Natural killer cell (primary cell): ENCODE data around the gene SBNO2. TPM values are rescaled to one million over a fixed set of nuclear protein-coding genes. Genes with fewer than 3 reads are reported as not detected.

Experiments used
- ATAC-seq, 3 donors: fragments of 150-1000 bp in 2 of 3; fragments of 200-7000 bp in 1 of 3; cut with Tn5 transposase; 1 replicate in 1 of 3; 2 replicates in 2 of 3; pipeline ENCODE4 v1.10.0; 2021; ENCODE audit warnings: mild to moderate bottlenecking in 2 of 3, moderate library complexity in 2 of 3
- DNase-seq, 2 donors: peaks; one replicate each; pipeline versions ENCODE4 v3.0.0 to v3.0.0-alpha.2; 2013 to 2021; ENCODE audit warnings: mixed read lengths in 1 of 2
- H3K27ac ChIP-seq: one replicate; pipeline ENCODE4 v1.5.1; 2013; ENCODE audit warnings: mild to moderate bottlenecking, low read length
- H3K27me3 ChIP-seq: one replicate; pipeline ENCODE4 v1.6.1; 2013; ENCODE audit warnings: low read length; ENCODE audit not compliant: control insufficient read depth, insufficient read depth
- H3K36me3 ChIP-seq: one replicate; pipeline ENCODE4 v1.6.1; 2013; ENCODE audit warnings: low read length; ENCODE audit not compliant: control insufficient read depth, insufficient read depth
- H3K4me1 ChIP-seq: one replicate; pipeline ENCODE4 v1.6.1; 2013; ENCODE audit warnings: low read length; ENCODE audit not compliant: control insufficient read depth, insufficient read depth
- H3K4me3 ChIP-seq: one replicate; pipeline ENCODE4 v1.5.1; 2013; ENCODE audit warnings: low read length
- H3K9me3 ChIP-seq: one replicate; pipeline ENCODE4 v1.6.1; 2013; ENCODE audit warnings: low read length; ENCODE audit not compliant: control insufficient read depth, insufficient read depth
- H3K27ac Mint-ChIP-seq, 2 donors: one replicate each; pipeline ENCODE4 v1.8.0; 2022; ENCODE audit warnings: mild to moderate bottlenecking in 2 of 2, mixed read lengths in 2 of 2, moderate library complexity in 1 of 2
- H3K27me3 Mint-ChIP-seq, 2 donors: one replicate each; pipeline ENCODE4 v1.8.0; 2022; ENCODE audit warnings: low read depth in 2 of 2, mixed read lengths in 2 of 2
- H3K36me3 Mint-ChIP-seq: one replicate; pipeline ENCODE4 v1.8.0; 2022; ENCODE audit warnings: mixed read lengths
- H3K4me1 Mint-ChIP-seq, 2 donors: one replicate each; pipeline ENCODE4 v1.8.0; 2022; ENCODE audit warnings: mixed read lengths in 2 of 2
- H3K4me3 Mint-ChIP-seq: one replicate; pipeline ENCODE4 v1.8.0; 2022; ENCODE audit warnings: mild to moderate bottlenecking, moderate library complexity, mixed read lengths
- H3K9me3 Mint-ChIP-seq, 2 donors: one replicate each; pipeline ENCODE4 v1.8.0; 2022; ENCODE audit warnings: mixed read lengths in 2 of 2
- WGBS: methylation state at CpG from one replicate; pipeline ENCODE4 v1.1.7; 2013; ENCODE audit warnings: missing lambda C conversion rate; ENCODE audit not compliant: insufficient coverage; 5-methylcytosine and 5-hydroxymethylcytosine counted together
- intact Hi-C: fragments of 100-400 bp; cut with micrococcal nuclease; formaldehyde crosslinking; loops from one replicate; pipeline ENCODE4 v1.14.2; 2022
- total RNA-seq, 4 donors: library from RNA; stranded (reverse); fragments of 120-200 nt in 1 of 4; gene quantifications; one replicate each; pipeline versions ENCODE4 v1.2.3 to v1.2.4, GENCODE V29; 2013 to 2022
- TF ChIP-seq, protein P1 (sequence below): fragments of 200-600 bp; IDR thresholded peaks from one replicate; pipeline ENCODE4 v1.8.0; 2022; ENCODE audit warnings: antibody characterized with exemption

SBNO2 gene
- total RNA-seq, 3 donors from 2014 or later (not counting 1 experiment from before 2014, with no cell fraction given): 92.0 to 106 (median 94.3) TPM

DNA sequence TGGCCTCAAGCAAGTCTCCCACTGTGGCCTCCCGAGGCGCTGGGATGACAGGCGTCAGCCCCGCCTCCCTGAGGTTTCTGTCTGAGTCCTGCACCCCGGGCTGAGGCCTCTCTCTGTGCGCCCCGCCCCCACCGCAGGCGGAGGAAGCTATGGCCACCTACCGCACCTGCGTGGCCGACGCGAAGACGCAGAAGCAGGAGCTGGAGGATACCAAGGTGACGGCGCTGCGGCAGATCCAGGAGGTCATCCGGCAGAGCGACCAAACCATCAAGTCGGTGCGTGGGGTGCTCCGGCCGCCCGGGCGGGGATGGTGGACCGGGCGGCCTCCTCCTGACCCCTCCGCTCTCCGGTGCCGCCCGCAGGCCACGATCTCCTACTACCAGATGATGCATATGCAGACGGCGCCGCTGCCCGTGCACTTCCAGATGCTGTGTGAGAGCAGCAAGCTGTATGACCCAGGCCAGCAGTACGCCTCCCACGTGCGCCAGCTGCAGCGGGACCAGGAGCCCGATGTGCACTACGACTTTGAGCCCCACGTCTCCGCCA, 94.4 kb downstream of the SBNO2 start:
- Histone ChIP-seq H3K27me3 (no peaks in the 10 kb centered on the region), H3K9me3 (no peaks in the 10 kb centered on the region), H3K4me3 (no peak overlapping the region), H3K27ac (peak overlapping the region; percentile 49), H3K36me3 (peaks cover 79% of the 10 kb centered on the region), H3K4me1 (peaks cover 76% of the 10 kb centered on the region)
- peaks cover 7% of the 10 kb centered on the region for H3K36me3 Mint-ChIP-seq
- intact Hi-C loops: no loop called here
- H3K4me1 Mint-ChIP-seq: peaks cover 16 to 19% of the 10 kb centered on the region in 2 donors
- TF ChIP-seq, protein P1, sequence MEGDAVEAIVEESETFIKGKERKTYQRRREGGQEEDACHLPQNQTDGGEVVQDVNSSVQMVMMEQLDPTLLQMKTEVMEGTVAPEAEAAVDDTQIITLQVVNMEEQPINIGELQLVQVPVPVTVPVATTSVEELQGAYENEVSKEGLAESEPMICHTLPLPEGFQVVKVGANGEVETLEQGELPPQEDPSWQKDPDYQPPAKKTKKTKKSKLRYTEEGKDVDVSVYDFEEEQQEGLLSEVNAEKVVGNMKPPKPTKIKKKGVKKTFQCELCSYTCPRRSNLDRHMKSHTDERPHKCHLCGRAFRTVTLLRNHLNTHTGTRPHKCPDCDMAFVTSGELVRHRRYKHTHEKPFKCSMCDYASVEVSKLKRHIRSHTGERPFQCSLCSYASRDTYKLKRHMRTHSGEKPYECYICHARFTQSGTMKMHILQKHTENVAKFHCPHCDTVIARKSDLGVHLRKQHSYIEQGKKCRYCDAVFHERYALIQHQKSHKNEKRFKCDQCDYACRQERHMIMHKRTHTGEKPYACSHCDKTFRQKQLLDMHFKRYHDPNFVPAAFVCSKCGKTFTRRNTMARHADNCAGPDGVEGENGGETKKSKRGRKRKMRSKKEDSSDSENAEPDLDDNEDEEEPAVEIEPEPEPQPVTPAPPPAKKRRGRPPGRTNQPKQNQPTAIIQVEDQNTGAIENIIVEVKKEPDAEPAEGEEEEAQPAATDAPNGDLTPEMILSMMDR: no peak
- no peaks in the 10 kb centered on the region for H3K27me3 Mint-ChIP-seq
- WGBS: 82% methylated on average over 45 of the region's 45 CpGs
- H3K4me3 Mint-ChIP-seq: no peak overlapping the region
- DNase-seq (peak in 1 of 2 donors; percentile 74), ATAC-seq (no peak)
- H3K27ac Mint-ChIP-seq: peak overlapping the region in 1 of 2 donors; percentile 38
- H3K9me3 Mint-ChIP-seq: no peaks in the 10 kb centered on the region

DNA sequence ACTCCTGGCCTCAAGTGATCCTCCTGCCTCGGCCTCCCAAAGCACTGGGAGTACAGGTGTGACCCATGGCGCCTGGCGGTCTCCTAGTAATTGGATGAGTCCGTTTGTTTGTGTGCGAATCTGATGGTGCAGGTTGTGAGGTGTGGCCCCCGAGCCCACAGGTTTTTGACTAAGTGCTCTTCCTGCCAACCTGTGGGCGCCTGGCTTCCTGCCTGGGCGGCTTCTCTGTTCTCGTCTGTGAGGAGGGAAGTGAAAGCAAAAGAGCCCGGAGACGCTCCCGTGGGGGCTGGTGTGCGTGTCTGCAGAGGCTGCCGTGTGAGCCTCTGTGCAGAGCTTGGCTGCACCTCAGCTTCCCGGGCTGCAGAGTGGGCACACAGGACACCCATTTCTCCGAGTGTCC, 97.1 kb downstream of the SBNO2 start:
- Histone ChIP-seq H3K27me3 (no peaks in the 10 kb centered on the region), H3K36me3 (peaks cover 79% of the 10 kb centered on the region), H3K4me3 (peak overlapping the region; percentile 5), H3K27ac (peak overlapping the region; percentile 94), H3K9me3 (no peaks in the 10 kb centered on the region), H3K4me1 (peaks cover 98% of the 10 kb centered on the region)
- WGBS: under 1% methylated on average over 16 of the region's 16 CpGs
- H3K4me1 Mint-ChIP-seq: peaks cover 26 to 38% of the 10 kb centered on the region in 2 donors
- peaks cover 7% of the 10 kb centered on the region for H3K36me3 Mint-ChIP-seq
- no peaks in the 10 kb centered on the region for H3K27me3 Mint-ChIP-seq
- intact Hi-C loops: loop anchor here (1.0 to 2.0 kb wide), 3 partner anchors 10 to 16 kb away; partner anchors contain the start of gene ARHGAP45
- no peaks in the 10 kb centered on the region for H3K9me3 Mint-ChIP-seq
- TF ChIP-seq, protein P1: no peak
- DNase-seq: peak; percentile 80 to 97
- peak; percentile 83 to 88 (median 84) for ATAC-seq
- H3K27ac Mint-ChIP-seq: peak overlapping the region; percentile 93 to 95
- peak overlapping the region; percentile 74 for H3K4me3 Mint-ChIP-seq

DNA sequence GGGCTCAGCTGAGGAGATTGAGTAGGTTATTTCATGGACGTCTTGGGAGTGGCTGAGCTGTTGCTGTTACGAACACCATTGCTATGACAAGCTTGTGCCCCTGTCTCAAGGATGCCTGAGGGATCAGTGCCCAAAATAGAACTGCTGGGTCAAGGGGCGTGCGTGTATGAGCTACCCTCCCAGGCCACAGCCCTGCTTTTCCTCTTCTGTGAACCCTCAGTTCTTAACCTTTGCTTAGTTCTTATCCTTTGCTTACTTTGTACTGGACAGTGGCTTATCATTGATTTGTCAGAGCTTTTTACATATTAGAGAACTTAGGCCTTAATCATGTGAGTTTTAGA, 98.1 kb downstream of the SBNO2 start:
- 67% methylated on average over 4 of the region's 4 CpGs for WGBS
- no peaks in the 10 kb centered on the region for H3K9me3 Mint-ChIP-seq
- no peak for ATAC-seq
- Histone ChIP-seq H3K27me3 (no peaks in the 10 kb centered on the region), H3K4me3 (no peak overlapping the region), H3K27ac (peak overlapping the region; percentile 94), H3K9me3 (no peaks in the 10 kb centered on the region), H3K36me3 (peaks cover 75% of the 10 kb centered on the region), H3K4me1 (peaks cover 93% of the 10 kb centered on the region)
- intact Hi-C loops: loop anchor here (2.0 kb wide), 1 partner anchor 17 kb away; no protein-coding TSS in a partner anchor
- H3K27me3 Mint-ChIP-seq: no peaks in the 10 kb centered on the region
- TF ChIP-seq, protein P1: no peak
- H3K36me3 Mint-ChIP-seq: peaks cover 7% of the 10 kb centered on the region
- peak overlapping the region; percentile 93 to 95 for H3K27ac Mint-ChIP-seq
- DNase-seq: peak in 1 of 2 donors; percentile 42
- H3K4me3 Mint-ChIP-seq: peak overlapping the region; percentile 84
- peaks cover 30 to 39% of the 10 kb centered on the region in 2 donors for H3K4me1 Mint-ChIP-seq
